Erythroblast (primary cell): Measurements from ENCODE around the gene CD38.

Source experiments
- GATA1 ChIP-seq: IDR thresholded peaks from 2 replicates; pipeline ENCODE4 v1.6.1; 2011; ENCODE audit warnings: low read depth, mild to moderate bottlenecking, control low read depth, low read length, moderate library complexity
- POLR2A ChIP-seq: IDR thresholded peaks from 2 replicates; pipeline ENCODE4 v1.6.1; 2011; ENCODE audit warnings: mild to moderate bottlenecking, low read length

DNA sequence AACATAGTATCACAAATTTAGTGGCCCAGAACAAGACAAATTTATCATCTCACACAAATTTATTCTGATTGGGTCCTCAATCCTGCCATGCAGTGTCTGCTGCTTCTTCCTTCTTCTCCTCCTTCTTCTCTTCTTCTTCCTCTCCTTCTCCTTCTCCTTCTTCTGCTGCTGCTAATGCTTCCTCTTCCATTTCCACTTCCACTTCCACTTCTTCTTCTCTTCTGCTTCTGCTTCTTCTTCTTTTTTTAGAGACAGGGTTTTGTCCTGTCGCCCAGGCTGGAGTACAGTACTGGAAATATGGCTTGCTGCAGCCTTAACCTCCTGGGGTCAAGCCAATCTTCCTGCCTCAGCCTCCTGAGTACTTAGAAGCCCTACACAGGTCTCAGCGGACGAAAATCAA is 122.9 kb downstream of the CD38 start:
- TF ChIP-seq POLR2A (no peak), GATA1 (no peak)
